ENCODE data around the gene ZNF532. TPM values are rescaled to one million over a fixed set of nuclear protein-coding genes. Genes with fewer than 3 reads are reported as not detected.
"Not testable (repeated sequence)": the region's sequence is repeated elsewhere in the genome, so short reads cannot be mapped to it uniquely, and the experiment has no call there.

Gene ZNF532
- total and polyA plus RNA-seq, 2 donors from 2014 or later: 5.7 to 76.3 TPM

DNA sequence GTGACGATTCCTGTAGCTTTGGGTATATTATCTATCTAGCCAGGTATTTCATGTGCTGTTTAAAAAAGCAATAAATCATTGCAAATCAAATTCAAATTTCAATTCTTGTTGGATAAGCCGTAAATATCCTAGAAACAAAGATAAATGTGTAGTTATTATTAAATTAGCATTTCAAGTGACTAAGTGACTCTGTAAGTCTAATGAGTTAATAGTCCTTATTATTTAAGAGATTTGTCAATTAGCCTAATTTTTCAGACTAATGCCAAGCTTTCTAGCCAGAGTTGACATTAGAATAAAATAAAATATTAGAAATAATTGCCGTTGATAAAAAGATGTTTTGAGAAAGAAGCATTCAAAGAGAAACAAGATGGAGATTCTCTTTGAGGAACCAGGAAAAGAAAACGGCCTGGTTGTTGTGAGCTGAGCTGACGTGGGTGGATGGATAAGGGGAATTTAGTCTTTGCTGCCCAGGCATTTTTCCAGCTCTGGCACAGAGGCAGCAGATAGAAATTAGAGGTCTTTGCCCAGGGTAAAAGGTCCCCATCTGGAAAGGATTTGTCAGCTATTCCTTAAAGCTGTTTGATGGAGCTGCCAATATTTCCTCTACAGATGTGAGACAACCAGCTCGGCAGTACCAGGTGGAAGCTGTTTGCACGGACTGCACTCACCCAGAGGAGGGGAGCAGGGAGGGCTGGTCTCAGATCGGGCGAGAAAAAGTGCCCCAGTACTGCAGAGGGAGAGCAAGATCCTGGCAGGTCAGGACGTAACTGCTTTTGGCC, 157.7 kb downstream of the ZNF532 start:
- Histone ChIP-seq H3K9me3 (ENCODE audit: control insufficient read depth in 2 of 3, insufficient read depth in 1 of 3, low read length in 3 of 3) (peaks cover 0 to 3% (median 0%) of the 10 kb centered on the region in 3 donors), H3K9ac (ENCODE audit: low read length in 3 of 3) (no peak overlapping the region), H3K27ac (ENCODE audit: low read depth in 2 of 2, low read length in 2 of 2) (peak overlapping the region in 1 of 2 donors; percentile 76), H3K36me3 (ENCODE audit: control insufficient read depth in 2 of 3, insufficient read depth in 3 of 3, low read length in 3 of 3) (no peaks in the 10 kb centered on the region), H3K27me3 (ENCODE audit: control insufficient read depth, insufficient read depth, low read length) (no peaks in the 10 kb centered on the region), H3K4me1 (ENCODE audit: control insufficient read depth in 2 of 3, insufficient read depth in 2 of 3, low read depth in 1 of 3, low read length in 3 of 3) (peaks cover 0 to 8% (median 0%) of the 10 kb centered on the region in 3 donors), H3K4me3 (ENCODE audit: low read length in 3 of 3) (no peak overlapping the region)
- intact Hi-C loops (cut with DNase I): no loop called here
- peak in 3 of 5 donors; percentile 21 to 75 (median 62) for DNase-seq
- TF ChIP-seq, protein P1, sequence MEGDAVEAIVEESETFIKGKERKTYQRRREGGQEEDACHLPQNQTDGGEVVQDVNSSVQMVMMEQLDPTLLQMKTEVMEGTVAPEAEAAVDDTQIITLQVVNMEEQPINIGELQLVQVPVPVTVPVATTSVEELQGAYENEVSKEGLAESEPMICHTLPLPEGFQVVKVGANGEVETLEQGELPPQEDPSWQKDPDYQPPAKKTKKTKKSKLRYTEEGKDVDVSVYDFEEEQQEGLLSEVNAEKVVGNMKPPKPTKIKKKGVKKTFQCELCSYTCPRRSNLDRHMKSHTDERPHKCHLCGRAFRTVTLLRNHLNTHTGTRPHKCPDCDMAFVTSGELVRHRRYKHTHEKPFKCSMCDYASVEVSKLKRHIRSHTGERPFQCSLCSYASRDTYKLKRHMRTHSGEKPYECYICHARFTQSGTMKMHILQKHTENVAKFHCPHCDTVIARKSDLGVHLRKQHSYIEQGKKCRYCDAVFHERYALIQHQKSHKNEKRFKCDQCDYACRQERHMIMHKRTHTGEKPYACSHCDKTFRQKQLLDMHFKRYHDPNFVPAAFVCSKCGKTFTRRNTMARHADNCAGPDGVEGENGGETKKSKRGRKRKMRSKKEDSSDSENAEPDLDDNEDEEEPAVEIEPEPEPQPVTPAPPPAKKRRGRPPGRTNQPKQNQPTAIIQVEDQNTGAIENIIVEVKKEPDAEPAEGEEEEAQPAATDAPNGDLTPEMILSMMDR (IDR thresholded peaks at IDR 0.05; ENCODE audit: borderline replicate concordance, extremely low read depth, insufficient read depth): no peak
- FAIRE-seq: peak; percentile 51

- TF ChIP-seq, protein P1 (IDR thresholded peaks at IDR 0.05; ENCODE audit: borderline replicate concordance, extremely low read depth, insufficient read depth): no peak
- FAIRE-seq: no peak
- peak overlapping the region; percentile 7 to 16 for H3K27ac ChIP-seq (ENCODE audit: low read depth in 2 of 2, low read length in 2 of 2)
Measured at GRCh38 chr18:59024829-59025228, 160.2 kb downstream of the ZNF532 start.

GRCh38 chr18:59025532-59025931, 160.9 kb downstream of the ZNF532 start:
- H3K4me1 ChIP-seq (ENCODE audit: control insufficient read depth in 2 of 3, insufficient read depth in 2 of 3, low read depth in 1 of 3, low read length in 3 of 3); intact Hi-C loops (cut with DNase I); DNase-seq; H3K4me3 ChIP-seq (ENCODE audit: low read length in 3 of 3); H3K9me3 ChIP-seq (ENCODE audit: control insufficient read depth in 2 of 3, insufficient read depth in 1 of 3, low read length in 3 of 3); FAIRE-seq; H3K27me3 ChIP-seq (ENCODE audit: control insufficient read depth, insufficient read depth, low read length); H3K36me3 ChIP-seq (ENCODE audit: control insufficient read depth in 2 of 3, insufficient read depth in 3 of 3, low read length in 3 of 3); H3K9ac ChIP-seq (ENCODE audit: low read length in 3 of 3): not testable (repeated sequence)
- peak overlapping the region in 1 of 2 donors; percentile 14 for H3K27ac ChIP-seq (ENCODE audit: low read depth in 2 of 2, low read length in 2 of 2)

More at GRCh38 chr18:59024829-59025228, 160.2 kb downstream of the ZNF532 start:
- DNase-seq: peak in 3 of 5 donors; percentile 16 to 69 (median 56)
- no peaks in the 10 kb centered on the region for H3K9me3 ChIP-seq (ENCODE audit: control insufficient read depth in 2 of 3, insufficient read depth in 1 of 3, low read length in 3 of 3)
- intact Hi-C loops (cut with DNase I): no loop called here
- no peak overlapping the region for H3K9ac ChIP-seq (ENCODE audit: low read length in 3 of 3)
- peaks cover 0 to 8% (median 0%) of the 10 kb centered on the region in 3 donors for H3K4me1 ChIP-seq (ENCODE audit: control insufficient read depth in 2 of 3, insufficient read depth in 2 of 3, low read depth in 1 of 3, low read length in 3 of 3)
- no peaks in the 10 kb centered on the region for H3K27me3 ChIP-seq (ENCODE audit: control insufficient read depth, insufficient read depth, low read length)
- no peak overlapping the region for H3K4me3 ChIP-seq (ENCODE audit: low read length in 3 of 3)
- no peaks in the 10 kb centered on the region for H3K36me3 ChIP-seq (ENCODE audit: control insufficient read depth in 2 of 3, insufficient read depth in 3 of 3, low read length in 3 of 3)

GRCh38 chr18:59026364-59026763, 161.7 kb downstream of the ZNF532 start:
- TF ChIP-seq, protein P1 (IDR thresholded peaks at IDR 0.05; ENCODE audit: borderline replicate concordance, extremely low read depth, insufficient read depth): no peak
- H3K4me1 ChIP-seq (ENCODE audit: control insufficient read depth in 2 of 3, insufficient read depth in 2 of 3, low read depth in 1 of 3, low read length in 3 of 3): peaks cover 0 to 8% (median 0%) of the 10 kb centered on the region in 3 donors
- intact Hi-C loops (cut with DNase I): no loop called here
- H3K27ac ChIP-seq (ENCODE audit: low read depth in 2 of 2, low read length in 2 of 2): no peak overlapping the region
- H3K9ac ChIP-seq (ENCODE audit: low read length in 3 of 3): no peak overlapping the region
- DNase-seq (no peak), FAIRE-seq (no peak)
- H3K36me3 ChIP-seq (ENCODE audit: control insufficient read depth in 2 of 3, insufficient read depth in 3 of 3, low read length in 3 of 3): no peaks in the 10 kb centered on the region
- H3K9me3 ChIP-seq (ENCODE audit: control insufficient read depth in 2 of 3, insufficient read depth in 1 of 3, low read length in 3 of 3): no peaks in the 10 kb centered on the region
- no peak overlapping the region for H3K4me3 ChIP-seq (ENCODE audit: low read length in 3 of 3)
- no peaks in the 10 kb centered on the region for H3K27me3 ChIP-seq (ENCODE audit: control insufficient read depth, insufficient read depth, low read length)
